GM21717 (cell line): ENCODE results near the gene PDZD2.
"Not testable (repeated sequence)": the region's sequence is repeated elsewhere in the genome, so short reads cannot be mapped to it uniquely, and the experiment has no call there.

ENCODE experiments used
- ATAC-seq: cut with Tn5 transposase; IDR thresholded peaks from one replicate; pipeline ENCODE4 v1.9.1; 2021; ENCODE audit warnings: mild to moderate bottlenecking, moderate library complexity; ENCODE audit not compliant: unreplicated experiment

The PDZD2 gene

DNA sequence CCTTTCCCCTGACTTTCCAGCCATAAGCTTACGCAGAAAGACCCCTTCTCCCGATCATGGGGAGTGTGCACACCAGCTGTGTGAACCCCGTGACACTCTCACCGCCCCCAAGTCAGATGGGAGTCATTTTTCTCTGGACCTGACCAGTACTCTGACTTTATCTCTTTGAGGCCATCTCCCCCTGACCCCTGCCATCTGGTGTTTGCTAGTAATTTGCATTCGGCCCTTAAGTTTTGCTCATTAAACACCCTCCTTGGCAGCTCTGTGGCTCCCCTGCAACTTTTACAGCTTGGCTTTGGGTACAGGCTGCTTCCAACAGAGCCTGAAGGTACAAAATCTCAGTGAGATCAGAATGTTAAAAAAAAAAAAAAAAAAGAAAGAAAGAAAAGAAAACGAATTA lies 43.9 kb downstream of the PDZD2 start:
- ATAC-seq, result no peak

DNA sequence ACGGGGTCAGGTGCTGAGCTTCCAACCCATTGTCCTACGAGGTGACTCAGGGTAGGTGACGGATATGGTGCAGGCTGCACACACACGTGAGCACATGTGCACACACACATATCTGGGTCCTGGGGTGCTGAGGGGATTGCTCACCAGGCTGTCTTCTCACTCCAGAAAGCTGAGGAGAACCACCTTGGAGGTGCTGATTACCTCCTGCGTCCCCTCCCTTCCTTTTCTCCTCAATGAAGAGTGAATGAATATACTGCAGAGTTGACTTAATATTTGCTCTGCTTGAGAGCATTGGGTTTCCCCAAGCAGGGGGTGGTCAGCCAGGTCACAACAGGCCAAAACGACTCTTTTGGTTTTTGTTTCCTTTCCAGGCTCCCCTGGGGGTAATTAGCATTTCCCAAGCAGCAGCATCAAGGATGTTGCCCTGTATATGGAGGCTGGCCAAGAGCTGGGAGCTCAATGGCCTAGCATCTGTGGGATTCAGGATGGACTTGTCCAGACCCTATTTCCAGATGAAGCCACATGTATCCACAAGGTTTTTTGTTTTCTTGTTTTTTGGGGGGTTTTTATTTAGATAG lies 49.7 kb downstream of the PDZD2 start:
- no peak for ATAC-seq

DNA sequence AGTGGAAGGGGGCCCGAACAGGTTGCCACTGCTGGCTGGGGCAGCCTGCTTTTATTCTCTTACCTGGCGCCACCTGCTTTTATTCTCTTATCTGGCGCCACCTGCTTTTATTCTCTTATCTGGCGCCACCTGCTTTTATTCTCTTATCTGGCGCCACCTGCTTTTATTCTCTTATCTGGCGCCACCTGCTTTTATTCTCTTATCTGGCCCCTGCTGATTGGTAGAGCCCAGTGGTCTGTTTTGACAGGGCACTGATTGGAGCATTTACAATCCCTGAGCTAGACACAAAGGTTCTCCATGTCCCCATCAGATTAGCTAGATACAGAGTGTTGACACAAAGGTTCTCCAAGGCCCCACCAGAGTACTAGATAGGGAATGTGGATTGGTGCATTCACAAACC lies 52.5 kb downstream of the PDZD2 start:
- ATAC-seq, result not testable (repeated sequence)

DNA sequence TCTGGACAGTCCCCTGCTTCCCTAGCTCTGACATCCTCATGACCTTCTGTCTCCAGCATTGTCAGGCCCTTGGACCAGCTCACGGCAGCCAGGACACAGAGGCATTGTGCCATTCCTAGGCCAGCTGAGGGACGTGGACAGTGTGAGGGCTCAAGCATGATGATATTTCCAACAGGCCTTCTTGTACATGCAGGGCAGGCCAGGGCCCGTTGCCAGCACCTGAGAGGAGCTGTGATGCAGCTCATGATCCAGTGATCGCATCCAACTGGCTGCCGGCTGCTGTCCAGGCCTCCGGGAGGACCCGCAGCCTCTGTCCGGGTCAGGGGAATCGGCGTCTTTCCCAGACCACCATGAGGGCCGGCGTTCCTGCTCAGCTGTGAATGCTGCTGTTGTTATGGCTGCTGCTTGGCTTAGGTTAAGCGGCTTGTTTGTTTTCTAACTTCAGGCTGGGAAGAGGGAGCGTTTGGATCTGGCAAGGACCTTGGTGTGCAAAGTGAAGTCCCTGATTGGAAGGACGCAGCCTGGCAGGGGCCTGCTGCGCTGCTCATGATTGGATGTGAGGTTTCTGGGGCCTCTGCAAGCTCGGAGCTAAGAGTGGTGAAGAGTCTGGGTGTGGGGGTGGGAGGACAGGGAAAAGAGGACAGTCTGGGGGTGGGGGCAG lies 53.8 kb downstream of the PDZD2 start:
- ATAC-seq, result no peak

DNA sequence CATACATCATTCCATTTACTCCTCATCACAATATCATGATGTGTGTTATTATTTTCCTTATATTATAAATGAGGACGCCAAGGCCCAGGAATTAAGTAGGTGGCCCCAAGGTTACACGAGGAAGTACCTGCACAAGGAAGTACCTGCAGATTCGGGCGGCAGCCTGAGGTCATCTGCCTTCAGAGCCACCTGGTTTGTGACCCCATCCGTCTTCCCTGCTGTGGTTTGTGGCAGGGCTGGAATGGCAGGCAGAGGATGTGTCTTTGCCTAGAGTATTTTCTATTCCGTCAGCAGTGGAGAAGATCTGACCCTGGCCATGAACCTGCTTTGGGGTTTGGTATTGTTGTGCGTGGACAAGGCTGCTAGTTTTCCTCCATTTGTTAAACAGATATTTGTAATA lies 59.7 kb downstream of the PDZD2 start:
- ATAC-seq, result no peak

DNA sequence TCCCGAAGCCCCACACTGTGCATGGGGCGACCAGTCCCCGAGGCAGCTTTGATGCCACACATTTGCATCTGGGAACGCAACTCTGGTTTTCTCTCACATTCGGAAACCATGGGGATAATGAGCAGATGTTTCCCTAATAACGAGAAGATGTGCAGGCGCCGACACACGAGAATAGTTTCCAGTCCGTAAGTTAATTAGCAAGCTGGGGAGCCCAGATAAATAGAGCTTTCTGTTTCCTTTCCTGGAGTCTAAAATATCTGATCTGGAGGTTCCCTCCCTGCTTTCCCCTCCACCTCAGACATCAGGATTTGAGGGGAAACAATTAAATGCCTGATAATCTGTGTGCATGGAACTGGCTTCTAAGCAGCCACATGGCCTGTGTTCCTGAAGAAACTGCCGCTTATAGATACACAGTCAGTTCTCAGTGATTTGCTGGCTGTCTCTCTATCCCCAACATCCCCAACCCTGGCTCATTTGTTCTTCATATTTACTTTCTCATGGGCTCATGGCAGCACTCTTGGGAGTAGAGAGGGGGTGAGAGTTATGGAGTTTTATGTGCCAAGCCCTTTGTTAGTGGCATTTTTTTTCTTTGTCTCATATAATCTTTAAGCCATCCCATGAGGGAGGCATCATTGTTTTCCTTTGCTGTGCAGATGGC lies 62.8 kb downstream of the PDZD2 start:
- no peak for ATAC-seq

DNA sequence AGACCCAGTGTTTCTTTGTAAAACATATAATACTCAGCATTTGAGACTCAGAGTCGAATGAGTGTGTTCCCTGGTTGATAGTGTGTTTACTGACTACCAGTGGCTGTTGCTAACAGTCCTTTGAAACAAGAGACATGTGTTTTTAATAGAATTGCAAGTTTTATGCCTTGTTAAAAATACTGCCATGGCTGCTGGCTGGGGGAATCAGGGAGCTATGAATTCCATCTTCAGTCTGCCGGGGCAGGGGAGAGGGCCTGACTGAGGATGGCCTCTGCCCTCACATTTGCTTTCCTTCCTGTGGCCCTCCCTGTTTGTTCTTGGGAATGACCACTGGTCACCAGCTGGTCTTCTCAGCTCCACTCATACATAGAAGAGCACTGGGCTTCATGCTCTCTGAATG lies 63.8 kb downstream of the PDZD2 start:
- ATAC-seq, result no peak

DNA sequence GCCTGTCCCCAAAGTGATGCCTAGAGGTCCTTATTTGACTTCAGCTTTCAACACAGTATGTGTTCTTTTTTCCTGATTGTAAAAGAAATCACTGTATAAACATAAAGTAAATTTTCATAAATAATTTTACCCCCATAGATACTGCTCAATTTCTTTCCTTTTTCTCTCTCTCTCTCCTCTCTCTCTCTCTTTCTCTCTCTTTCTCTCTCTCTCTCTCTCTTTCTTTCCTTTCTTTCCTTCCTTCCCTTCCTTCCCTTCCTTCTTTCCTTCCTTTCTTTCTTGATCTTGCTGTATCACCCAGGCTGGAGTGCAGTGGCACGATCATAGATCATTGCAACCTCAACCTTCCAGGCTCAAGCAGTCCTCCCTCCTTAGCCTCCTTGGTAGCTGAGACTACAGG lies 64.8 kb downstream of the PDZD2 start:
- ATAC-seq, result no peak

DNA sequence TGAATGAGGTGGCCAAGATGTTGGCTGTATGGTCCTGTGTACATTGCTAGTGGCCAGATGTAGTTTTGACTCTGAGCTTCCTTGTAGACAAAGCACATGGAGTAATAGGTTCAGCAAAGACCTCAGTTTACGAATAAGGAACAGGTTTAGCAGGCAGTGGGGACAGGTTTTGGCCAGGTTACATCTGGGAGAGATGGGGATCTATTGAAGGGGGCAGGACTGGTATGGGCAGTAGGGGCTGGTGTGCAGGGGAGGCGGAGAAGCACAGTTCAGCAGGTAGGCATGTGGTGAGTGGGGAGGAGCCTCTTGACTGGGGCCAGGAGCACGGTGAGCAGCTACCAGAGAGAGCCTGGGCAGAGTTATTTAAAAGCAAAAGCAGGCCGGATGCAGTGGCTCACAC lies 67.3 kb downstream of the PDZD2 start:
- no peak for ATAC-seq

DNA sequence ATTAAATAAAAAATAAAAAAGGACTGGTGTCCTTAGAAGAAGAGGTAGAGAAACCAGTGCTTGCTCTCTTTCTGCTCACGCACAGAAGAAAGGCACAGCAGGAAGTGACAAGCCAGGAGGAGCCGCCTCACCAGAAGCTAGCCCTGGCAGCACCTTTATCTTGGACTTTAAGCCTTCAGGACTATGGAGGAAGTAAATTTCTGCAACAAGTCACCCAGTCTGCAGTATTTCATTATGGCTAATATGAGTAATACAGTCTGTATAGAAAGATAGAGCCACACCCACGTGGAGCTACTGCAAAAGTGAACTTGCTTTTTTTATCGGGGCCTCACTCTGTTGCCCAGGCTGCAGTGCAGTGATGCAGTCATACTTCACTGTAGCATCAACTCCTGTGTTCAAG lies 68.4 kb downstream of the PDZD2 start:
- ATAC-seq, result no peak

DNA sequence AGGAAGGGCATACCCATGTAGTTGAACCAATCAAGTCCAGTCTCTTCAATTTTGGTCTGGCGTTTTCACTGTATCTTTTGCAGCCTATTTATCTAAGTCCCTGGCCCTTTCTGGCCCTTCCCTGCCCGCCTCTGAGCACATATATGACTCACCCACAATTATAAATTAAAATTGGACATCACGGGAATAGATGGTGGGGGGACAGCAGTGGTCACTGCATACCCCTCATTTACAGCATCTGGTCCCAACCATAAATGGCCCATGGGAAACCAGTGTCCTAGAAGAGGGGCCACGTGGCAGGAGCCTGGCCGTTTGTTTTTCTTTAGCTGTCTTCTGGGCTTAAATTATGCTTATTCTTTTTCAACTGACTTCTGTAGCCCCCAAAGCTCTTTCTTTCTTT lies 69.2 kb downstream of the PDZD2 start:
- no peak for ATAC-seq

DNA sequence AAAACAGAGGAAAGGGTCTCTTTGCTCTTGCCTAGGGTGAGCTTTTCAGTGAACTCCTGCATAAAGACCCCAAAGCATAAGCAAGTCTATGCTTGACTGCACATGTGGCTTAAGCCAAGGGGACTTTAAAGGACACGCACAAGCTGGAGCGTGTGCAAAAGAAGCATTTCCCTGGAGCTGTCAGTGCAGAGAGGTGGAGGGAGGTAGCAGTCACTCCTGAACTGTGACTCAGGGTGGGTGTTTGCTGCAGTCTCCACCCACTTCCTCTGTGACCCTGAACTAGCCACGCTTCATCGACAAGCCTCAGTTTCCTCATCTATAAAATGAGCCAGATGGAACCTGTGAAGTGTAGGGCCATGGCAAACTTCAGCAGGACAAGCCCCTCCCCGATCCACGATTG lies 72.4 kb downstream of the PDZD2 start:
- ATAC-seq, result no peak

DNA sequence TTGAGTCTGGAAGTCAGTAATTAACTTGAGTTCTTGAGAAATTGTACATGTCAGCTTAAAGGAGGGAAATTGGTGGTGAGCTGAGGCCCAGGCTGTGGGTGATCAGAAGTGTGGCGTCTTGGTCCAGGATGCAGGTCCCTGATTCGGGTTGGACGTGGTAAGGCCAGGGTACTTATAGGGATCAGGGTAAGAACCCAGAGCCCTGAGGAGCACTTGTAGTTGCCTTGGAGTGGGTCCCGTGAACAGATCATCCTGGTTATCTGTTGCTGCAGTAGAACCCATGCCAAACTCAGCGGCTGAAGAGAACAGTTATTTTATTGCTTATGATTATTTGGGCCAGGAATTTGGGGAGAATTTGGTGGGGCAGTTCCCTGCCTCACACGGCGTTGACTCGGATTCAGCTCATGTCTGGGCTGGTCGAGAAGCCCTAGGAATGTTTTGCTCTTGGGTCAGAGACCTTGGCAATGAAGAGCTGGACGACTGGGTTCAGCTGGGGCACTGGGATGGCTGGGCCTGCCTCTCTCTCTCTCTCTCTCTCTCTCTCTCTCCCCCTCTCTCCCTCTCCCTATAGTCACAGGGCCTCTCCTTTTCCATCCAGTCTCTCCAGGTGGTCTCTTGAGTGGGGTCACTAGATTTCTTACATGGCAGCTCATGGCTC lies 73.1 kb downstream of the PDZD2 start:
- ATAC-seq, result no peak

DNA sequence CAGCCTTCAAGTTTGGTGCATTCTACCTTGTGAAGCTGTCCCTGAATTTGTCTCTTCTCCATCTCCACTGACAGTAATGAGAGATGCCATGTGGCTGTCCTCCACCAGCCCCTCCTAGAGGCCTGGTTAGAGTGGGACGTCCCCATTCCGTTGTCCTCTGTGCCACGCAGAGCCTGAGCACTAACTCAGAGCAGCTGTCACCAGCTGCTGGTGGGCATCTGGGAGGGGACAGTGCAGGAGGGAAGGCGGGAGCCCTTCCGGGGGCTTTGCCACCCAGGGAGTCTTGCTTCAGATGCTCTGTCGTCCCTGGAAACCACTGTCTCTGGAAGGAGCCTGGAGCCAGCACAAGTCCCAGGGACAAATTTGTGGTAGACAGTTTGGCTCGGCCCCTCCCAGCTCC lies 78.6 kb downstream of the PDZD2 start:
- no peak for ATAC-seq

DNA sequence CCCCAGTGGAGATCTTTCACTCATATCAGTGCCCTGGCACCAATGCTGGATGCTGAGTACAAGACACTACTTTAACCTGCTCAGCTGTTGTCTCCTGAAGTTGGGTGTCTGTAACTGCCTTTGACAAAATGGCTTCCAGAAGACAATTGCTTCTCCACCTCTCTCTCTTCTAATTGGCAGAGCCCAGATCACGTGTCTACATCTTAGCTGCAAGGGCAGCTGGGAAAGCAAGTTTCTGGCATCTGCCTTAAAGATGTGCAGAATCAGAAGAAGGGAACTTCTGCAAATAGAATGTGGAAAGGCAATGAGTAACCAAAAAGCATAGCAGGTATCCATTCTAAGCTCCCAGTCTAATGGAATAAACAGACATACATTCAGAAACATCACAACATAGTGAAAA lies 81.1 kb downstream of the PDZD2 start:
- no peak for ATAC-seq

DNA sequence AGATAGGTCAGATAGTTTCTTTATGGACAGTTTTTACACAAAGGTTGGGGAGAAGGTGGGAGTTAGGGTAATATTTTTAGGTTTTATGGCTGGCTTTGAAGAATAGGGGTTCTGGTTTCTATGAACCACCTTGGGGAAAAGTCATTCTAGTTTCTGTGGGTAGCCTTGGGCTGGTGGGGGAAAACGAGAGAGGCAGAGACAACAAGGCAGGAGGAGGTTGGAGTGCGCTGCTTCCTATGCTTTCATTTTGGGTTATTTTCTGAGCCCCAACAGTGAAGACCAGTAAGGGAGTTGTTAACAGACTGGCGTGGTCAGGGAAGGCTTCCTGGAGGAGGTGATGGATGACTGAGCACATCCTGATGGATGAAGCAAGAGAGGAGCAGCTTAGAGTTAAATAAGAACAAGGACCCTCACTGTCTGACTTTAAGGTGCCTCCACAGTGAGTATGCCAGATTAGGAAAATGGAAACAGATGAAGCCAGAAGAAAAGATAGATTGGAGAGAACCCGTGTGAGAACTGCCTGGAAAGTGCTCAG lies 81.9 kb downstream of the PDZD2 start:
- no peak for ATAC-seq

DNA sequence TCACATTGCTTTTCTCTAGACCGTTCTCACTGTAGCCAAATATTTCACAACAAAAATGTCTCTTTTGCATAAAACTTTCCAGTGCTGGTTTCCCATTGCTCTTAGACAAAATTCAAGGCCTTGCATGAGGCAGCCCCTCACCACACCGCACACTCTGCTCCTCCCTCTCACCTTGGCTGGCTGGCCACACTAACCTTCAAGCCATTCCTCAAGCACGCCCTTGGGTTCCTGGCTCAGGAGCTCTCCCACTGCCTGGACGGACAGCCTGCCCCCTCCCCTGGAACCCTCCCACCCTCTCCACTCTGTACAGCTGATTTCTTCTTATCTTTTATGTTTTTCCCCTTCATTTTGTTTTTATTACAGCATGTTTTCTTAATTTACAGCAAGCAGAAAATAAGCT lies 83.2 kb downstream of the PDZD2 start:
- ATAC-seq, result no peak

DNA sequence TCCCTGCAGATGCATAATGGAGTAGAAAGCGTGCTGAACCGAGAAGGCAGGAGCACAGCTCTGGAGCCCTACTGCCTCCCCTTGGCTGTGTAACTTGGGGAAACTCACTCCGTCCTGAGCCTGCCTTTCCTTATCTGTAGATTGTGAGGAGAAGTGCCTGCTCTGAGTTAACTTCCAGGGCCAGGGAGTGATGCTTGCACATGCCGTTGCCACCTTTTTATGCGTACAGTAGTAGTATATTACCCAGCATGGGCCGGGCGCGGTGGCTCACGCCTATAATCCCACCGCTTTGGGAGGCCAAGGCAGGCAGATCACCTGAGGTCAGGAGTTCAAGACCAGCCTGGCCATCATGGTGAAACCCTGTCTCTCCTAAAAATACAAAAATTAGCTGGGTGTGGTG lies 87.1 kb downstream of the PDZD2 start:
- ATAC-seq, result no peak

DNA sequence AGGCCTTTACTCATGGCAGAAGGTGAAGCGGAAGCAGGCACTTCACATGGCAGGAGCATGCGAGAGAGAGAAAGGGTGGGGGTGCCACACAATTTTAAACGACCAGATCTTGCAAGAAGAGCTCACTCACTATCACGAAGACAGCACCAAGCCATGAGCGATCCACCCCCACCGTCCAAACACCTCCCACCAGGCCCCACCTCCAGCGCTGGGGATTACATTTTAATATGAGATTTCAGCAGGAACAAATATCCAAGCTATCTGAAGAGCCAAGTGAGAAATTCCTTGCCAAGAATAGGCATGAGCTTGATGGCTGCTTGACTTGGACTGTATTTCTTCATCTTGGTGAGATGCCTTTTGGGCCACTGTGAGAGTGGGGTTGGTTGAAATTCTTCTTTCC lies 88.0 kb downstream of the PDZD2 start:
- no peak for ATAC-seq

DNA sequence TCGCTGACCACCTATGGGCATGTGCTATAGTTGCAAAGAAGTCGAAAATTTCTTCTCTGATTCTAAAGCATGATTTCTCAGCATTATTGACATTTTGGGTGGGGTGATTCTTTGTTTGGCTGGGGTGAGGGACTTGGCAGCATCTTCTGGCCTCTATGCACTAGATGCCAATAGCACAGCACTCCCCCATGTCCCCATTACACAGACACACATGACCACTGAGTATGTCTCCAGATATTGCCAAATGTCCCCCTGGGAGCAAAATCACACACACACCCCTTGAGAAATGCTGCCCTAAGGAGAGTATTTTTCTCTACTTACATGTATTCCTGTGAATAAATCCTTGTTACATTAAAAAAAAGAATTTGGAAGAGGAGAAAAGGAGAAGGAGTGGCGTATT lies 89.1 kb downstream of the PDZD2 start:
- ATAC-seq, result no peak

DNA sequence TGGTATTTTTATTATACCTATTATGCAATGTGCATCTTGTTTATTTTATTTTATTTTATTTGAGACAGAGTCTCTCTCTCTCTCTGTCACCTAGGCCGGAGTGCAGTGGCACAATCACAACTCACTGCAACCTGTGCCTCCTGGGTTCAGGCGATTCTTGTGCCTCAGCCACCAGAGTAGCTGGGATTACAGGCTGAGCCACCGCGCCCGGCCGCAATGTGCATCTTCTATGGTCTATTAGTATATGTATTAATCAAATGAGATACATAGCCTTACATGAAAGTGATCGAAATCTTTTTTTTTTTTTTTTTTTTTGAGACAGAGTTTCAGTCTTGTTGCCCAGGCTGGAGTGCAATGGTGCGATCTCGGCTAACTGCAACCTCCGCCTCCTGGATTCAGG lies 89.9 kb downstream of the PDZD2 start:
- ATAC-seq, result not testable (repeated sequence)

DNA sequence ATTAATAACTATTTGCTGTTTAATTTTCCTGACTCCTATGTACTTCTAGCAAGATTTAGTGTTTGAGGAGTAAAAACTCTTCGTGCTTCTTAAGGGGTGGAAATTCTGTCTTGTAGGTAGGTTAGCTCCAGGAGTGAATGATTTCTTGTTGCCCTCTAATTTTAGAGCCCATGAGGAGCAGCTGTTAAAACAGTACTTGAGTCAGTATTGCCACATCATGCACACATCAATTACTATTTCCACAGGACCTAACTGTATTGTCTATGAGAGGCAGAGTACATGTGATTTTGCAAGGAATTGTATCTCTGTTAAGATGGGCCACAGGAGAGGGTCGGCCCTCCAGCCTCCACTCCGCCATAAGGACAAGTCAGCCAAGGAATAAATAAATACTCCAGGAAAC lies 91.2 kb downstream of the PDZD2 start:
- ATAC-seq, result no peak
